ENCODE data around the gene PARD3.
"Not testable (repeated sequence)": the region's sequence is repeated elsewhere in the genome, so short reads cannot be mapped to it uniquely, and the experiment has no call there.

The PARD3 gene

DNA sequence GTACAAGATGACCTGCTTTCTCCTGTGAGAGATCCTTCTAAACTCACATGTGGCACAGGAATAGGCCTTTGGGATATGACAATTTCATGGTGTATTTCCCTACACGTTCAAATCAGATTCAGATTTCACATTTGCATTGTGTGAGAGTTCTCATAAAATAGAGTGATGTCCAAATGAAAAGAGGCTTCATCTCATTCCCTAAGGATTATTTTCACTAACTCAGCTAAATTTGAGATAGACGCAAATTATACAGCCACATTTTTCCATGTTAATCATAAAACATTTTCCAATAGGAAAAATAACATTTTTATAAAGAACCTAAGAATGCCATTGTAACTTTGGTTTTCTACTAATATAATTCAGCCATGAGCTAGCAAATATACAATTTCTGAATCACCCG lies 35.5 kb upstream of the PARD3 start:
- Histone ChIP-seq H3K79me2 (ENCODE audit: insufficient read depth, low read depth) (no peaks in the 10 kb centered on the region), H3K4me3 (IDR thresholded peaks at IDR 0.05; ENCODE audit: insufficient read depth, low read depth, low read length) (no peak overlapping the region), H3K27ac (no peak overlapping the region), H3K4me1 (ENCODE audit: low read depth, poor library complexity, severe bottlenecking) (no peaks in the 10 kb centered on the region), H3K9ac (no peak overlapping the region), H3K36me3 (ENCODE audit: insufficient read depth) (no peaks in the 10 kb centered on the region), H3K4me2 (no peak overlapping the region), H2AFZ (ENCODE audit: low read depth) (no peak overlapping the region), H3K27me3 (ENCODE audit: insufficient read depth, low read depth) (no peaks in the 10 kb centered on the region), H4K20me1 (ENCODE audit: insufficient read depth) (no peaks in the 10 kb centered on the region)
- TF ChIP-seq, protein P1, sequence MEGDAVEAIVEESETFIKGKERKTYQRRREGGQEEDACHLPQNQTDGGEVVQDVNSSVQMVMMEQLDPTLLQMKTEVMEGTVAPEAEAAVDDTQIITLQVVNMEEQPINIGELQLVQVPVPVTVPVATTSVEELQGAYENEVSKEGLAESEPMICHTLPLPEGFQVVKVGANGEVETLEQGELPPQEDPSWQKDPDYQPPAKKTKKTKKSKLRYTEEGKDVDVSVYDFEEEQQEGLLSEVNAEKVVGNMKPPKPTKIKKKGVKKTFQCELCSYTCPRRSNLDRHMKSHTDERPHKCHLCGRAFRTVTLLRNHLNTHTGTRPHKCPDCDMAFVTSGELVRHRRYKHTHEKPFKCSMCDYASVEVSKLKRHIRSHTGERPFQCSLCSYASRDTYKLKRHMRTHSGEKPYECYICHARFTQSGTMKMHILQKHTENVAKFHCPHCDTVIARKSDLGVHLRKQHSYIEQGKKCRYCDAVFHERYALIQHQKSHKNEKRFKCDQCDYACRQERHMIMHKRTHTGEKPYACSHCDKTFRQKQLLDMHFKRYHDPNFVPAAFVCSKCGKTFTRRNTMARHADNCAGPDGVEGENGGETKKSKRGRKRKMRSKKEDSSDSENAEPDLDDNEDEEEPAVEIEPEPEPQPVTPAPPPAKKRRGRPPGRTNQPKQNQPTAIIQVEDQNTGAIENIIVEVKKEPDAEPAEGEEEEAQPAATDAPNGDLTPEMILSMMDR (conservative IDR thresholded peaks at IDR 0.05; ENCODE audit: low read depth, low read length): no peak

- TF ChIP-seq, protein P1 (conservative IDR thresholded peaks at IDR 0.05; ENCODE audit: low read depth, low read length): no peak
- H3K27ac ChIP-seq: no peak overlapping the region
- H3K36me3 ChIP-seq (ENCODE audit: insufficient read depth): no peaks in the 10 kb centered on the region
- no peak overlapping the region for H3K4me2 ChIP-seq
- H3K27me3 ChIP-seq (ENCODE audit: insufficient read depth, low read depth): no peaks in the 10 kb centered on the region
- H4K20me1 ChIP-seq (ENCODE audit: insufficient read depth): no peaks in the 10 kb centered on the region
- H3K79me2 ChIP-seq (ENCODE audit: insufficient read depth, low read depth): no peaks in the 10 kb centered on the region
- H3K9ac ChIP-seq: no peak overlapping the region
- no peaks in the 10 kb centered on the region for H3K4me1 ChIP-seq (ENCODE audit: low read depth, poor library complexity, severe bottlenecking)
- H2AFZ ChIP-seq (ENCODE audit: low read depth): no peak overlapping the region
- no peak overlapping the region for H3K4me3 ChIP-seq (IDR thresholded peaks at IDR 0.05; ENCODE audit: insufficient read depth, low read depth, low read length)
Measured at GRCh38 chr10:34850036-34850435, 34.9 kb upstream of the PARD3 start.

DNA sequence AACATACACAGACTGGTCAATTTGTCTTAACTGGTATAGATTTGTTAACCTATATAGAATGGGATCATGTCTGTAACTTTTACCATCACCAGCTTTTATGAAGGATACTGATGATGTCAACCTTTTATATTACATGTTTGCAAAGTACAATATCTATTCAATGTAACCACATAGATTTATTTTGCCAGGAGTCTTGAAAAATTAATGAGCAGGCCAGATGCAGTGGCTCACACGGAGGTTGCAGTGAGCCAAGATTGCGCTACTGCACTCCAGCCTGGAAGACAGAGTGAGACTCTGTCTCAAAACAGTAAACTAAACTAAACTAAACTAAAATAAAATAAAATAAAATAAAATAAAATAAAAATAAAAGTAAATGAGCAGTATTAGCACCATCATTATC lies 30.0 kb upstream of the PARD3 start:
- Histone ChIP-seq H3K4me3 (IDR thresholded peaks at IDR 0.05; ENCODE audit: insufficient read depth, low read depth, low read length) (no peak overlapping the region), H2AFZ (ENCODE audit: low read depth) (no peak overlapping the region), H3K79me2 (ENCODE audit: insufficient read depth, low read depth) (no peaks in the 10 kb centered on the region), H3K9ac (no peak overlapping the region), H3K36me3 (ENCODE audit: insufficient read depth) (no peaks in the 10 kb centered on the region), H3K4me1 (ENCODE audit: low read depth, poor library complexity, severe bottlenecking) (no peaks in the 10 kb centered on the region), H3K4me2 (no peak overlapping the region), H4K20me1 (ENCODE audit: insufficient read depth) (no peaks in the 10 kb centered on the region), H3K27me3 (ENCODE audit: insufficient read depth, low read depth) (no peaks in the 10 kb centered on the region), H3K27ac (no peak overlapping the region)
- TF ChIP-seq, protein P1 (conservative IDR thresholded peaks at IDR 0.05; ENCODE audit: low read depth, low read length): no peak

- Histone ChIP-seq H2AFZ (ENCODE audit: low read depth) (no peak overlapping the region), H4K20me1 (ENCODE audit: insufficient read depth) (no peaks in the 10 kb centered on the region), H3K4me2 (no peak overlapping the region), H3K79me2 (ENCODE audit: insufficient read depth, low read depth) (no peaks in the 10 kb centered on the region), H3K4me1 (ENCODE audit: low read depth, poor library complexity, severe bottlenecking) (no peaks in the 10 kb centered on the region), H3K27ac (no peak overlapping the region), H3K9ac (no peak overlapping the region), H3K27me3 (ENCODE audit: insufficient read depth, low read depth) (no peaks in the 10 kb centered on the region), H3K4me3 (IDR thresholded peaks at IDR 0.05; ENCODE audit: insufficient read depth, low read depth, low read length) (no peak overlapping the region), H3K36me3 (ENCODE audit: insufficient read depth) (no peaks in the 10 kb centered on the region)
- TF ChIP-seq, protein P1 (conservative IDR thresholded peaks at IDR 0.05; ENCODE audit: low read depth, low read length): no peak
Measured at GRCh38 chr10:34844448-34844847, 29.4 kb upstream of the PARD3 start.

DNA sequence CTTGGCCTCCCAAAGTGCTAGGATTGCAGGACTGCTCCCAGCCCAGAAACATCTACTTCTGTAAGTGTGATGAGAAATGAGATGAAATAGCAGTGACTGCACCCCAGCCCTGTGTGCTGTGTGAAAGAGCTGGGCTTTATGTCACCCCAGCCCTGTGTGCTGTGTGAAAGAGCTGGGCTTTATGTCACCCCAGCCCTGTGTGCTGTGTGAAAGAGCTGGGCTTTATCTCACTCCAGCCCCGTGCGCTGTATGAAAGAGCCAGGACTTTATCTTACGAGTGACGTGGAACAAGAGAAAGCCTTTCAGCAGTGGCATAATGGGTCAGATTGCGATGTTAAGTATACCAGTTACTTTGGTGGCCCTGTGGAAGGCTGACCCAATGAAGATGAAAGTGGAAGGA lies 28.4 kb upstream of the PARD3 start:
- not testable (repeated sequence) for H3K79me2 ChIP-seq (ENCODE audit: insufficient read depth, low read depth); H3K4me3 ChIP-seq (IDR thresholded peaks at IDR 0.05; ENCODE audit: insufficient read depth, low read depth, low read length); H3K4me2 ChIP-seq; H3K4me1 ChIP-seq (ENCODE audit: low read depth, poor library complexity, severe bottlenecking); H4K20me1 ChIP-seq (ENCODE audit: insufficient read depth); H3K27ac ChIP-seq; H2AFZ ChIP-seq (ENCODE audit: low read depth); H3K27me3 ChIP-seq (ENCODE audit: insufficient read depth, low read depth); H3K9ac ChIP-seq; H3K36me3 ChIP-seq (ENCODE audit: insufficient read depth)

Data from KMS-11 (cell line).